IMR-90 (cell line): ENCODE data around the gene TMEM63C. TPM values are rescaled to one million over a fixed set of nuclear protein-coding genes. Genes with fewer than 3 reads are reported as not detected.

Experiments
- ATAC-seq: fragments of 200-7000 bp; cut with Tn5 transposase; 2 replicates; pipeline ENCODE4 v1.9.1; 2020; ENCODE audit warnings: low read depth, mild to moderate bottlenecking, moderate library complexity
- BruUV-seq: library from RNA; stranded (reverse); fragments of 400-500 nt; replicated peaks from 2 replicates; lab custom pipeline; 2021; lab: Mats Ljungman, UMichigan
- CTCF ChIA-PET: fragments of 300-600 bp; formaldehyde crosslinking; extraction: SDS; loops from one replicate; lab custom pipeline; 2021; ENCODE audit warnings: antibody characterized with exemption; lab: Yijun Ruan, JAX
- POLR2A ChIA-PET: fragments of 300-600 bp; sonication (Branson Sonifier 250); formaldehyde crosslinking; loops from one replicate; lab custom pipeline; 2022; ENCODE audit warnings: antibody characterized with exemption; ENCODE audit not compliant: unreplicated experiment; lab: Charles Lee
- DNase-seq: peaks from one replicate; pipeline ENCODE4 v3.0.0; 2013
- H2AFZ ChIP-seq: replicated peaks from 2 replicates; pipeline ENCODE3; 2013; ENCODE audit warnings: low read length, mild to moderate bottlenecking; ENCODE audit not compliant: poor library complexity
- H2AK5ac ChIP-seq: 2 replicates; pipeline ENCODE4 v1.6.1; 2013; ENCODE audit warnings: low read depth, low read length, inconsistent platforms
- H2AK9ac ChIP-seq: replicated peaks from 2 replicates; pipeline ENCODE3; 2013; ENCODE audit warnings: mild to moderate bottlenecking, low read depth, low read length, moderate library complexity; ENCODE audit not compliant: poor library complexity
- H2BK120ac ChIP-seq: 2 replicates; pipeline ENCODE4 v1.6.1; 2013; ENCODE audit warnings: low read depth, low read length, inconsistent platforms
- H2BK15ac ChIP-seq: 3 replicates; pipeline ENCODE4 v1.6.1; 2013; ENCODE audit warnings: low read depth, low read length, inconsistent platforms
- H2BK20ac ChIP-seq: 2 replicates; pipeline ENCODE4 v1.6.1; 2013; ENCODE audit warnings: low read depth, mild to moderate bottlenecking, inconsistent platforms, low read length, moderate library complexity
- H2BK5ac ChIP-seq: 2 replicates; pipeline ENCODE4 v1.6.1; 2013; ENCODE audit warnings: mild to moderate bottlenecking, low read depth, low read length, inconsistent platforms; ENCODE audit not compliant: poor library complexity, severe bottlenecking
- H3K14ac ChIP-seq: replicated peaks from 2 replicates; pipeline ENCODE4 v1.6.1; 2013; ENCODE audit warnings: low read depth, low read length, inconsistent platforms
- H3K18ac ChIP-seq: 2 replicates; pipeline ENCODE4 v1.6.1; 2013; ENCODE audit warnings: low read depth, low read length, control low read depth
- H3K23ac ChIP-seq: 2 replicates; pipeline ENCODE4 v1.6.1; 2013; ENCODE audit warnings: low read depth, low read length, inconsistent platforms
- H3K27ac ChIP-seq: 2 replicates; pipeline ENCODE4 v1.5.1; 2013; ENCODE audit warnings: mild to moderate bottlenecking, control low read depth, low read length; ENCODE audit not compliant: insufficient read depth
- H3K27me3 ChIP-seq: 2 replicates; pipeline ENCODE4 v1.6.1; 2013; ENCODE audit warnings: low read length; ENCODE audit not compliant: control insufficient read depth, insufficient read depth
- H3K36me3 ChIP-seq: 2 replicates; pipeline ENCODE4 v1.6.1; 2013; ENCODE audit warnings: low read length, mixed read lengths; ENCODE audit not compliant: control insufficient read depth, insufficient read depth
- H3K4ac ChIP-seq: 2 replicates; pipeline ENCODE4 v1.6.1; 2013; ENCODE audit warnings: low read depth, low read length, inconsistent platforms
- H3K4me1 ChIP-seq: 2 replicates; pipeline ENCODE4 v1.6.1; 2013; ENCODE audit warnings: low read length, mixed read lengths; ENCODE audit not compliant: control insufficient read depth, insufficient read depth
- H3K4me2 ChIP-seq: 2 replicates; pipeline ENCODE4 v1.6.1; 2013; ENCODE audit warnings: low read depth, mild to moderate bottlenecking, control low read depth, low read length, moderate library complexity
- H3K4me3 ChIP-seq: 2 replicates; pipeline ENCODE4 v1.5.1; 2013; ENCODE audit warnings: low read depth, mild to moderate bottlenecking, control low read depth, low read length, moderate library complexity; ENCODE audit not compliant: insufficient read depth
- H3K56ac ChIP-seq: 2 replicates; pipeline ENCODE4 v1.6.1; 2013; ENCODE audit warnings: low read length, inconsistent platforms; ENCODE audit not compliant: insufficient read depth; ENCODE audit errors: extremely low read depth
- H3K79me1 ChIP-seq, 2 experiments: 2 replicates each; pipeline ENCODE4 v1.6.1; 2013; ENCODE audit warnings: low read length in 2 of 2, inconsistent platforms in 1 of 2, low read depth in 1 of 2
- H3K9ac ChIP-seq: 2 replicates; pipeline ENCODE4 v1.6.1; 2013; ENCODE audit warnings: low read depth, low read length, control low read depth
- H3K9me1 ChIP-seq: 2 replicates; pipeline ENCODE4 v1.6.1; 2013; ENCODE audit warnings: low read length, inconsistent platforms; ENCODE audit not compliant: insufficient read depth
- H3K9me3 ChIP-seq: 2 replicates; pipeline ENCODE4 v1.6.1; 2013; ENCODE audit warnings: low read length; ENCODE audit not compliant: control insufficient read depth, insufficient read depth
- H4K20me1 ChIP-seq: 2 replicates; pipeline ENCODE4 v1.6.1; 2013; ENCODE audit warnings: low read length, inconsistent platforms; ENCODE audit not compliant: insufficient read depth
- H4K5ac ChIP-seq: 2 replicates; pipeline ENCODE4 v1.6.1; 2013; ENCODE audit warnings: mild to moderate bottlenecking, low read depth, low read length, control low read depth
- H4K8ac ChIP-seq, 2 experiments: 2 replicates each; pipeline ENCODE4 v1.6.1; 2013; ENCODE audit warnings: low read depth in 2 of 2, low read length in 2 of 2, control low read depth in 1 of 2, inconsistent platforms in 1 of 2
- H4K91ac ChIP-seq: 2 replicates; pipeline ENCODE4 v1.6.1; 2013; ENCODE audit warnings: low read depth, low read length, inconsistent platforms; ENCODE audit not compliant: insufficient read depth
- CEBPB ChIP-seq: IDR thresholded peaks from 2 replicates; pipeline ENCODE4 v1.6.1; 2012; ENCODE audit warnings: low read depth, low read length, improper control_type of control experiment
- CHD1 ChIP-seq: IDR thresholded peaks from 2 replicates; pipeline ENCODE4 v1.6.1; 2012; ENCODE audit warnings: low read depth, low read length, improper control_type of control experiment
- CTCF ChIP-seq: conservative IDR thresholded peaks from 2 replicates; pipeline ENCODE4 v1.5.1; 2012; ENCODE audit warnings: mild to moderate bottlenecking, low read depth, low read length, improper control_type of control experiment
- ELK1 ChIP-seq: fragments of 150-350 bp; IDR thresholded peaks from 2 replicates; pipeline ENCODE4 v1.6.1; 2016; ENCODE audit warnings: low read depth, mild to moderate bottlenecking, low read length, moderate library complexity, borderline replicate concordance
- FOS ChIP-seq: fragments of 150-350 bp; IDR thresholded peaks from 2 replicates; pipeline ENCODE4 v1.6.1; 2016; ENCODE audit warnings: low read depth, low read length
- MAFK ChIP-seq: IDR thresholded peaks from 2 replicates; pipeline ENCODE4 v1.6.1; 2012; ENCODE audit warnings: low read depth, low read length, improper control_type of control experiment
- MAZ ChIP-seq: IDR thresholded peaks from 2 replicates; pipeline ENCODE4 v1.6.1; 2012; ENCODE audit warnings: low read depth, mild to moderate bottlenecking, low read length, improper control_type of control experiment, moderate library complexity, borderline replicate concordance
- MXI1 ChIP-seq: IDR thresholded peaks from 2 replicates; pipeline ENCODE4 v1.6.1; 2012; ENCODE audit warnings: low read depth, mild to moderate bottlenecking, low read length, moderate library complexity, borderline replicate concordance
- NFE2L2 ChIP-seq: fragments of 150-350 bp; IDR thresholded peaks from 2 replicates; pipeline ENCODE4 v1.6.1; 2016; ENCODE audit warnings: low read depth, mild to moderate bottlenecking, low read length
- POLR2A ChIP-seq: IDR thresholded peaks from 2 replicates; pipeline ENCODE4 v1.6.1; 2012; ENCODE audit warnings: mild to moderate bottlenecking, low read depth, low read length
- RAD21 ChIP-seq: IDR thresholded peaks from 2 replicates; pipeline ENCODE4 v1.6.1; 2012; ENCODE audit warnings: low read length, improper control_type of control experiment
- RFX5 ChIP-seq: IDR thresholded peaks from 2 replicates; pipeline ENCODE4 v1.8.0; 2012; ENCODE audit warnings: low read depth, mild to moderate bottlenecking, low read length, moderate library complexity
- WGBS, 2 experiments: methylation state at CpG; one replicate each; pipeline versions ENCODE4 v1.1.5 to v1.1.7; 2013; ENCODE audit warnings: missing lambda C conversion rate in 2 of 2; ENCODE audit not compliant: insufficient read length in 1 of 2; ENCODE audit errors: extremely low coverage in 2 of 2; 5-methylcytosine and 5-hydroxymethylcytosine counted together
- dilution Hi-C: fragments of 300-500 bp; cut with HindIII; formaldehyde crosslinking; loops from one replicate; pipeline ENCODE4 v1.14.3; 2018; ENCODE audit warnings: low sequenced_read_pairs; ENCODE audit not compliant: unreplicated experiment
- in situ Hi-C: fragments of 300-500 bp; cut with MboI; formaldehyde crosslinking; loops from 3 replicates; pipeline ENCODE4 v1.14.3; 2019; ENCODE audit warnings: low sequenced_read_pairs, inconsistent platforms, mixed read lengths
- intact Hi-C: fragments of 100-400 bp; cut with micrococcal nuclease; formaldehyde crosslinking; loops from 2 replicates; pipeline ENCODE4 v1.10.0; 2022
- polyA plus RNA-seq, 3 experiments: library from polyadenylated mRNA; depleted of rRNA; stranded (reverse); fragments of >200 nt; gene quantifications; 2 replicates each; pipeline ENCODE4 v1.2.3, GENCODE V29; 2012; ENCODE audit warnings: low replicate concordance in 1 of 3
- total RNA-seq: library from RNA; depleted of rRNA; stranded (reverse); fragments of >200 nt; gene quantifications from 2 replicates; pipeline ENCODE4 v1.2.3, GENCODE V29; 2012

TMEM63C gene
- total and polyA plus RNA-seq, 2 of the 4 experiments (the other 2 are of a cell fraction): under 0.01 TPM; not detected in 1

- Histone ChIP-seq H3K14ac (no peak overlapping the region), H4K91ac (no peak overlapping the region), H4K5ac (no peak overlapping the region), H3K9me1 (no peaks in the 10 kb centered on the region), H3K27me3 (peaks cover 79% of the 10 kb centered on the region), H2BK15ac (no peak overlapping the region), H4K20me1 (no peaks in the 10 kb centered on the region), H2BK20ac (no peak overlapping the region), H3K27ac (no peak overlapping the region), H3K18ac (no peak overlapping the region), H3K56ac (no peak overlapping the region), H2BK120ac (no peak overlapping the region), H2BK5ac (no peak overlapping the region), H3K36me3 (no peaks in the 10 kb centered on the region), H3K23ac (no peak overlapping the region), H2AK9ac (no peak overlapping the region), H3K9me3 (no peaks in the 10 kb centered on the region), H3K9ac (no peak overlapping the region), H3K4me3 (no peak overlapping the region), H2AFZ (no peak overlapping the region), H3K4ac (no peak overlapping the region), H2AK5ac (no peak overlapping the region), H3K4me1 (no peaks in the 10 kb centered on the region; the same call in 1 of the 2 replicates), H3K79me1 (no peaks in the 10 kb centered on the region), H4K8ac (no peak overlapping the region), H3K4me2 (no peak overlapping the region; the same call in 1 of the 2 replicates)
- ChIA-PET POLR2A (no interaction called here), CTCF (interaction anchor here (0.6 to 1.5 kb wide), 3 partner anchors 10 to 174 kb away, joined by 4 to 5 read pairs (median 4); no protein-coding TSS in a partner anchor)
- no peak for TF ChIP-seq CTCF
- no peak for TF ChIP-seq ELK1
- TF ChIP-seq FOS: no peak
- TF ChIP-seq CEBPB: no peak
- no peak for TF ChIP-seq CHD1
- TF ChIP-seq RFX5: no peak
- TF ChIP-seq NFE2L2: no peak
- no peak for TF ChIP-seq RAD21
- TF ChIP-seq POLR2A: no peak
- TF ChIP-seq MAZ: no peak
- no peak for TF ChIP-seq MAFK
- no peak for TF ChIP-seq MXI1
- no CpG with 5 or more reads among the region's 9 CpGs for WGBS, 2 experiments
- in situ Hi-C loops: no loop called here
- no peak for DNase-seq
- BruUV-seq: no TSS peak
- dilution Hi-C loops: no loop called here
- intact Hi-C loops: no loop called here
- no peak for ATAC-seq
Measured at GRCh38 chr14:77142005-77142800, 39.4 kb upstream of the TMEM63C start.
